ENCODE results near the gene MT1M.
"Not testable (repeated sequence)": the region's sequence is repeated elsewhere in the genome, so short reads cannot be mapped to it uniquely, and the experiment has no call there.

Gene MT1M

DNA sequence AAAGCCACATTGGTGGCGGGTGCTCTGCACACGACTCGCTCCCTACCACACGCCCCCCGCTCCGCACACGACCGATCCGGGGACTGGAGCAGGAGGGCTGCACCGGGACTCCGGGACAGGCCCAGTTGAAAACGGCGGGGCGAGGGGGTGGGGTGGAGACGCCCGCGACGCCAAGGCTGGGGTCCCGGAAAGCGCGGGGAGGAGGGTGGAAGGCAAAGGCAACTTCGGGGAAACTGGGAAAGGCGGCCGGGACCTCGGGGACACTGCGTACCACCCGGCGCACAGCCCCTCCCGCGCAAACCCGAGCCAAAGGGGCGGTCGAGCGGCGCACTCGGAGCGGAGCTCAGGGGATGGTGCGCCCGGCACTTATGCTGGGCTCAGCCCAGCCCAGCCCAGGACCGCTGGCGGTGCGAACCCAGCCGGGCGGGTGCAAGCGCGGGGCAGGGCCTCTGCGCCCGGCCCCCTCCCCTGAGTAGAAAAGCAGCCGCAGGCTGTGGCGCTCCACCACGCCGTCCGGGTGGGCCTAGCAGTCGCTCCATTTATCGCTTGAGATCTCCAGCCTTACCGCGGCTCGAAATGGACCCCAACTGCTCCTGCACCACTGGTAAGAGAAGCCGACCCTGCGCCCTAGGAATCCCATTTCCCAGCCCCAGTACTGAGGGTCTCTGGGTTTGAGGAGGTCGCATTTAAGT lies at the start of gene MT1M:
Gene MT1M (plus strand): TSS at position 504 of the 692 bp plus-strand sequence. CDS start 73 bp downstream, at position 577.
- no peak for DNase-seq

DNA sequence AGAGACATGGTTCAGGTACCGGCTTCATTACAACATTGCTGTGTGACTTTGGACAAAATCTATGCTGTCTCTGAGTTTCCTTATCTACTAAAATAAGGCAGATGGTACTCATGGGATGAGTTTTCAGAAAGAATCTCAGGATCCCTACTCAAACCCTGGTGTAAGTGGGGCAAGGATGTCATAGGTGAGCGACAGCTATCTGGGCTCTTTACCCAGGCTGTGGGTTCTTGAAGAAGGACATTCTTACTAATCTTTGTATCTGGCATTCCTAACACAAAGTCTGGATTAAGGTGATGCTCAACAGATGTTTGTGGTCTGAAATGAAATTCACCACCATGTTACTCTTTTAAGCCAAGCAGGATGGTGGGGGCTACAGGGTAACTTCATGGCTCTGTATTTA lies 49.5 kb upstream of the MT1M start:
- DNase-seq: not testable (repeated sequence)

DNA sequence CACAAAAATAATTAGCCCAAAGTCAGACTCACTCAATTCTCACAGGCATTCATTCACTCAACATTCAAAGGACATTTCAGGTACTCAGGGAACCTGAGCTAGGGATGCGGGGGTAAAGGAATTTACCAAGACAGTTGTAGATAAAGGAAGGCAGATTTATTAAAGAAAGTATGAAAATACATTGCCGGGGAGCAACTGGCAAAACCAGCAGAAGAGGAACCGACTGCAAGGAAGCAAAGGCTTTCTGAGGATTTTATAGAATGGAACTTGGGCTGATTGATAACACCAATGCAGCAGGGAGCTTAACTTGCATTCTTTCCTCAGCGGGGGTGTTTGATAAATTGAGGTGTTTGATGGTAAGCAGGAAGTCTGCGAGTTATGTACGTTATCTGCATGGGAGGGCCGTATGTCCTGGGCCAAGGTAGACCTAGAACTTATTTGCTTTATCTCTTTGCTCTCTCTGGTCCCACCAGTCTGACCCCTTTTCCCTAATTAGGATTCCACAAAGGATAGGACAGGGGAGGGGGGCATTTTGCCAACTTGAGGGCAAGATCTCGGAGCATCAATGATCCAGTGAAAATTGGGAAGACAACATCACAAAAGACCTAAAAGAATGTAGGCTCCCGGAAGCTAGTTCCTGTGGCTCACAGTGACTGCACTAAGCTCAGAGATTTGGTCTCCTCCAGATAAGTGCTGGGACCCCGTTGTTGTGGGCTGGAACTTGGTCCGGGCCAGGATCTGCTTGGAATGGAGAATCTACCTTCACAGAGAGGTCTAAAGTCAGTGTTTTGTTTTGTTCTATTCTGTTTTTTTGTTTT lies 48.9 kb upstream of the MT1M start:
- DNase-seq: no peak

DNA sequence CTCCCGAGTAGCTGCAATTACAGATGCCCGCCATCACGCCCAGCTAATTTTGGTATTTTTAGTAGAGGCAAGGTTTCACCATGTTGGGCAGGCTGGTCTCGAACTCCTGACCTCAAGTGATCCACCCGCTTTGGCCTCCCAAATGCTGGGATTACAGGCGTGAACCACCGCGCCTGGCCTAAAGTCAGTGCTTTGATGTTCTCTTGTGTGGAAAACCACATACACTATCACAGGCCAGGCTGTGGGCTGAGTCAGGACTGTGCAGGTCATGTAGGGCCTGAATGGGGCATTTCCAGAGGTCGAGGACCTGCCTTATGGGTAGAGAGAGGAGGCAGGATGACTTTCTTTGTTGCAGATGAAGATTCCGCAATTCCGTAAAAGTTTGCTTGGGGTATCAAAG lies 48.2 kb upstream of the MT1M start:
- no peak for DNase-seq

DNA sequence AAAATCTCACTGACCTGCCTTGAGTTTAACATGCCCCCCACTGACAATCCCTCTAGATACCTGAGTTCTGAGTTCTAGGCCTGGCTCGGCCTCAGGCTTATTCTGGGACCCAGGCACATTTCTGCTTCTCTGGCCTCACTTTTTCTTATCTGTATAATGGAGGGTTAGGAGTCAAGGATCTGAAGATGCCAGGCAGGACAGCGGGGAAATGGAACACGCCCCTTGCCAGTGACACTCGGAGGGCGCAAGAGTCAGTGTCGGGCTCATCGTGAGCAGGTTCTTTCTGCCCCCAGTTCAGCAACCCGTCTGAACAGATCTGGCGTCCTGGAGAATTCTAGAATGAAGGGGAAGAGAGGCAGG lies 43.7 kb upstream of the MT1M start:
- DNase-seq: no peak

DNA sequence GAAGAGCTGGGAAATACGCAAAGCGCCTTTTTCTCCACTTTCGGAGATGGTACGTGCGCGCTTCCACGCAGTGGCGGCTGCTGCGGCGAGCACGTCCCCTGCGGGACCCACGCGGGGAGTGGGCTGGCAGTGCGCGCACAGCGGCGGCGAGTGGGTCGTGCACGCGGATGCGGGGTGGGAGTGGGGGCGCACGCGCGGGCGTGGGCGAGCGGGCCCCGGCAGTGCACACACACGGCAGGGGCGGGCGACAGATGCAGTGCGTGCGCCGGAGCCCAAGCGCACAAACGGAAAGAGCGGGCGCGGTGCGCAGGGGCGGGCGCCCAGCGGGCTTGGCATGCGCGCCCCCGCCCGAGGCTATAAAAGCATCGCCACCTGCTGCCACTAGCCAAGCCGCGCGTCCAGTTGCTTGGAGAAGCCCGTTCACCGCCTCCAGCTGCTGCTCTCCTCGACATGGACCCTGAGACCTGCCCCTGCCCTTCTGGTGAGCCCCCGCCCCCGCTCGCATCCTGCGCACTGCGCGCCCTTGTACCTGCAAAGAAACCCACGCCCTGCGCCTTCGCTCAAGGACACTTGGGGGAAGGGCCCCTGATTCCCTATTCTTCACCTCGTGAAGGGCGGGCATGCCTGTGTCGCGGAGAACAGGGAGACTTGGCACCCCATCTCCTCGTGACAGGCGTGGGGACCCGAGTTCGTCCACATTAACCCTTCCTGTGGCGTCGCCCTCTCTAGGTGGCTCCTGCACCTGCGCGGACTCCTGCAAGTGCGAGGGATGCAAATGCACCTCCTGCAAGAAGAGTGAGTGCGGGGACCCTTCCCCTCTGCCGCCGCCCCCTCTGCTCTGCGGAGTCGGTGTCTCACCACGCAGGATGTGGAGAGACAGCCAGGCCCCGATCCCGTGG lies 43.1 kb upstream of the MT1M start, which contains the start of gene MT3:
Gene MT3 (plus strand): TSS at position 388 of the 899 bp plus-strand sequence. CDS start 63 bp downstream, at position 451.
- DNase-seq: no peak

DNA sequence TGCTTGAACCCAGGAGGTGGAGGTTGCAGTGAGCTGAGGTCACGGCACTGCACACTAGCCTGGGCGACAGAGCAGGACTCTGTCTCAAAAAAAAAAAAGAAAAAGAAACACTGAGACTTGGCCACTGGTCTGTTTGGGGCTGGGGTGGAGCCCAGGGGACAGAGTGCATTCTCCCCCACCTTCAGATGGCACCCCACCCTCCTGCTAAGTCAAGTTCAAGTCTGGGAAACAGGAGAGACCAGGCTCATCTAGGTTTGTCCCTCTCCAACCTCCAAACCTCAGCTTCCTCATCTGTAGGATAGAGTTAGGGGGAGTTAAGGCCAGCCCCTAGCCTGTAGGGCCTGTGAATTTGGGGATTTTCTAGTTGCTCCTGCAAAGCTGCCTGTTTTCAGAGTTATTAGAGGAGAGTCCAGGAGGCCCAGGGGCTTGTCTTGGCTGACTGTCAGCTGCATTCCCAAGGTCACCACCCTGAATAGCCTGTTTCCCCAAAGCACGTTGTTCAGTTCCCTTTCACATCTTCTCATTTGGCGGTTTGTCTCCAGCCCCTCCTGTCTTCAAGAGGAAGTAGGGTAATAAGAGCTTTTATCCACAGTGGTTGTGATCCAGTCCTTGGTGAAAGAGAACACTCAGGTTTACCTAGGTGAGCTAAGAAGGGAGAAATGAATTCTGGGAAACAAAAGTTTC lies 40.9 kb upstream of the MT1M start:
- no peak for DNase-seq

DNA sequence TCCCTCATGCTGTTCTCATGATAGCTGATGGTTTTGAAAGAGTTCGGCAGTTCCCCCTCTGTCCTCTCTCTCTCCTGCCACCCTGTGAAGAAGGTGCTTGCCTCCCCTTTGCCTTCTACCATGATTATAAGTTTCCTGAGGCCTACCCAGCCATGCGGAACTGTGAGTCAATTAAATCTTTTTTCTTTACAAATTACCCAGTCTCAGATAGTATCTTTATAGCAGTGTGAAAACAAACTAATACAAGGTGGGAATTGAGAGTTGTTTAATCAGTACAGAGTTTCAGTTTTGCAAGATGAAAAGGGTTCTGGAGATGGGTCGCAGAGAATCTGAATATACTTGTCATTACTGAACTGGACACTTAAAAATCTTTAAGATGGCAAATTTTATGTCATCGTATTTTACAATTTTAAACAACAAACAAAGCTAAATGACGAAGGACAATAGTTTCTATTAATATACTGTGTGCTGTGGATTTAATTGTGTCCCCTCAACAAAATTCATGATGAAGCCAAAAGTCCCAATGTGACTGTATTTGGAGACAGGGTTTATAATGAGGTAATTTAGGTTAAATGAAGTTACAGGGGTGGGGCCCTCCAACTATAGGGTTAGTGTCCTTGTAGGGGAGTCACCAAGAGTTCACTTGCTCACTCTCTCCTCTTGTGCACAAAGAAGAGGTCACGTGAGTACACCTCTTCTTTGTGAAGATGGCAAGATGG lies 38.7 kb upstream of the MT1M start:
- DNase-seq: no peak

DNA sequence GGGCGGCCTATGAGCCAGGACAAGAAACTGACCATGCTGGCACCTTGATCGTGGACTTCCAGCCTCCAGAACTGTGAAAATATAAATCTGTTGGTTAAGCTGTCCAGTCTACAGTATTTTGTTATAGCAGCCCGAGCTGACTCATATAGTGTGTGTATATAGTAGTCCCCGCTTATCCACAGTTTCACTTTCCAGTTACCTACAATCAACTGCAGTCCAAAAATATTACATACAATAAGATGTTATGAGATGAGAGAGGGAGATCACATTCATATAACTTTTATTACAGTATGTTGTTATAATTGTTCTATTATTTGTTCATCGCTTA lies 38.2 kb upstream of the MT1M start:
- DNase-seq: no peak

DNA sequence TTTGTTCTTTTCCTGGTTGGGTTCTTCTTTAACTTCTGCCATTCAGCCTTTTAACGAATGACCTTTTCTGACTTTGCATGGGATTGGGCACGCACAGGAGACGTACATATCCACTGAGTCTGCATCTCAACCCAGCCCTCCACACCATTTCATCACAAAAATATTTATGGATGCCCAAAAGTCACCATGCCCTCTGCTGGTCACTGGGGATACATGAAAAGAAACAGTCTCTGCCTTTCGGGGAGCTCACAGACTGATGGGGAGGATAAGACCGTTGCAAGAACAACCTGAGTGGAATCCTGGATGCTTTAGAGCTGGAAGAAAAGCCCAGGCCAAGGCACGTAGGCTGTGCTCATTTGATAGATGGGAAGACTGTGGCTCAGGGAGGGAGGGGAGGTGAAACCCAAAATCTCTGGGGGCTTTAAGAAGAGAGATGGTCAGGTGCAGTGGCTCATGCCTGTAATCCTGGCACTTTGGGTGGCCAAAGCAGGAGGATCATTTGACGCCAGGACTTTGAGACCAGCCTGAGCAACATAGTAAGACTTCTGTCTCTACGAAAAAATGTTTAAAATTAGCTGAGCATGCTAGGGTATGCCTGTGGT lies 32.0 kb upstream of the MT1M start:
- DNase-seq: peak; percentile 63

DNA sequence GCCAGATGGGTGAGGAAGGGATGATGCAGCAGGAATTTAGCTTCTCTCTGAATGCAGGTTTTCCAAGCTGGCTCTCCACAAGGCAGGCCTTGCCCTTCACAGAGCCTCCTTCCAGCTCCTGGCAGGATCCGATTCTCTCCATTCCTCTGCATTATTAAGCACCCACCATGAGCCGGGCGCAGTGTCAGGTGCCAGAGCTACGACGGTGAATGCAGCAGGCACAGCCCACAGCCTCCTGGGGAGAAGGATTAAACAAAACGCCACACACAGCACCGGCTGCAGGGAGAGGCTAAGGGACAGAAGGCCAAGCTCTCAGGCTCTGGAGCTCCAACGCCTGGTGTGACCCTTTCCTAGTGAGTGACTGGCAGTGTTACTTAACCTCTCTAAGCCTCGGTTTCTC lies 31.1 kb upstream of the MT1M start:
- no peak for DNase-seq

DNA sequence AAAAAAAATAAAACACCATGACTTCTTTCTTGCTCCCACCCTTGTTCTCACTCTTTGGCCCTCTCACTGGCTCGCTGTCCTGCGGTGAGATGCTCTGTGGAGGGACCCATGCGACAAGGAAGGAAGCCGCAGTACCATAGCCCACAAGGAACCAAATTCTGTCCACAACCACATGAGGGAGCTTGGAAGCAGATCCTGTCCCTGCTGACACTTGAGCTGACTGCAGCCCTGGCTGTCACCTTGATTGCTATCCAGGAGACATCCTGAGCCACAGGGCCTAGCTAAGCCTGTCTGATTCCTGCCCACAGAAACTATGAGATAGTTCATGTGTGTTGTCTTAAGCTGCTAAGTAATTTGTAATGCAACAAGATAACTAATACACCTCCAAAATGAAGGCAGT lies 28.9 kb upstream of the MT1M start:
- peak; percentile 32 for DNase-seq

DNA sequence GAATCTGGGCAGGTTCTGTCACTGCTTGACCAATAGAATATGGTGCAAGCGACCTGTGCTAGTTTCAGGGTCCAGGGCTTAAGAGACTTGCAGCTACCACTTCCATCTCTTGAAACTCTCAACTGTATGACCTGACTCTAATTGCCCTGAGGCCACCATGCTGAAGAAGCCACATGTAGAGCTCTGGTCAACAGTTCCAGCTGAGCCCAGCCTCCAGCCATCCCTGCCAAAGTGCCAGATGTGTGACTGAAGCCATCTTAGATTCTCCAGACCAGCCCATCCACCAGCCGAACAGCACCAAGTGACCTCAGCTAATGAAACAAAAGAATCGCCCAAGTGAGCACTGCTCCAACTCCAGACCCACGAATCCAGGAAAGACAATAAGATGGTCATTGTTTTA lies 27.5 kb upstream of the MT1M start:
- DNase-seq: no peak

DNA sequence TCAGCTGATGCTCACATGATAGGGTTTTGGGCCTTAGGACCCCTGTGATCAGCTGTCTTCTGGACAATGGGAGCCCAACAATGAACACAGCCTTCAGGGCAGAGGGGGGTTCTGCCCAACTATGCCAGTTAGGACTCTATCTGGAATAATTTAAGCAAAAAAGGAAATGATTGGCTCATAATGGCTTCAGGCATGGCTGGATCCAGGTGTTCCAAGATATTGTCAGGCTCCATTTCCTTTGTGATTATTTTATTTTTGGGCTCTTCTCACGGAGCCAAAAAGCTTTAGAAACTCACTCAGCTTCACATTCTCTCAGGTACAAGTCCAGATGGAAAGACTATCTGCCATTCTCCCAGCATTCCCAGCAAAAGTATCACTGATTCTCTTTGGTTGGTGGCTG lies 27.0 kb upstream of the MT1M start:
- DNase-seq: no peak

DNA sequence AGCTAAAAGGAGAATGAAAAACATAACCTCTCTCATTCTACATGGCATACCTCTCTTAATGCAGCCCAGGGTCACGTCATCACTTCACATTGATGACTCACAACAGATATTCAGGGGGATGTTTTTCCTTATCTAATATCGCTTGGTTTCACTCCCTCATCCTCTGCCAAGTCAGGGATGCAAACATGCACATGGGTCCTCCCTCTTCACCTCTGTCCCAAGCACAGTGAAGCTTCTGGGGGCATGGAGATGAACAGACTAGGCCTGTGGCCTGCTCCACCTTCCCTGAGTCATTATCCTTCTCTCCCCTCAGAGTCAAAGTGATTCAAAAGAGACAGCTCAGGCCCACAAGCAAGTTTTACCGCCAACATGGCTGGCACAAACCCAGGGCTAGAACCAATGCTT lies 26.4 kb upstream of the MT1M start:
- DNase-seq: no peak

DNA sequence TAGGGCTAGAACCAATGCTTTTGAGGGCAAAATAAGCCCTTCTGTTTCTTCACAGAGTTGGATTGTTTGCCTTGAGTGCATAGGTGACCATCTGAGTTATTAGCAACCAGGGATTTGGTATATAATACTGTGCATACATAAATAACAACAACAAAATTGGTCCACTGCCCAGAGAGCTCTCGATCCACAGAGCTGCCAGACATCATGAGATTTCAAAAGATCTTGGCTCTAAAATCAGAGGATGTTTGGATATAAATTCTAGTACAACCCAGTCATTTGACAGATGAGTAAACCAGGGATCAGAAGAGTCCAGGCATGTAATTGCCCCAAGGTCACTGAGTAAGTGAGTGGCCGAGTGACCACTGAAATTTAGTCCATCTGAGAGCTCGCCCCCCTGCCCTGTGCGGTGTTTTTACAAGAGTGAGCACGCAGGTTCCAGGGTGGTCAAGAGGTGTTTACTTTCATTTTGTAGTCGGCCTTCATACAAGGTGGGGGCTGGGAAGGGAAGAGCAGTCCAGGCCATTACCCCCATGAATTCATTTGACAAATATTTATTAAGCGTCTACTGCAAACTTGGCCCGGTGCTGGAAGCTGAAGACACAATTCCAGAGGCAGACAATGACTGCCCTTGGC lies 25.9 kb upstream of the MT1M start:
- no peak for DNase-seq

DNA sequence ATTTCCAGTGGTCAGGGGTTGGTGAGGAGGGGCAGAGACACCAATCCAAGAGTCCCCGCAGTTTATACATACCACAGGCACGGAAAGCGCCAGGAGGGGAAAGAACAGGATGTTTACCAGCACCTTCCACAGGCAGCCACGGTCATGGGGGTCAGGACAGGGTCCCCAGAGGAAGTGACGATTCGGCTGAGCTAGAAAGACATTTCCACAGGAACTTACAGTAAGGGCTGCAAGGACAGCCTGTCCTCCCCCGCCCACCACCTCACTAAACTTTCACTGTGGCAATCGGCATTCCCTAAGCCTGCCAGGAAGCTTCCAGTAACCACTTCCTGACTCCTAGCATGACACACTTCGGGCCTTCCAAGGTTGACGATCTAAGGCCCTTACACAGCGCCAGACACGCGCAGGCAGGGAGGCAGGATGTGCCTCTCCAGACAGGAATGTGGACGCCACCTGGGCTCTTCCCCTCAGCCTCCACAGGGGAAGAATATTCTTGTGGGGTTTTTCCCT lies 25.3 kb upstream of the MT1M start:
- DNase-seq: peak; percentile 30

DNA sequence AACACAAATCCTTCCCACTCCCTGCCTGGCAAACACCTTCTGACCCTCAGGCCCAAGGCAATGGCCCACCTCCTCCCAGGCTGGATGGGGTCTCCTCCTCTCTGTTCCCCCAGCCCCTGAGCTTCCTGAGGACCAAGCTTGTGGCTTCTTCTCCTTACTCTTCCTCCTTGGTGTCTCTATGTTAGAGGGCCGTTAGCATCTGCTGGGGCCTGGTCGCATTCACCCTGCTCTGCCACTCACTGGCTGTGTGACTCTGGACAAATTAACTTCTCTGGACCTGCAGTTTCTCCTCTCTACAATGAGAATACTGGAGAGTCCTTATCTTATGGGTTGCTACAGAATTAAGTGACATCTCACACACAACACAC lies 24.8 kb upstream of the MT1M start:
- DNase-seq: no peak

DNA sequence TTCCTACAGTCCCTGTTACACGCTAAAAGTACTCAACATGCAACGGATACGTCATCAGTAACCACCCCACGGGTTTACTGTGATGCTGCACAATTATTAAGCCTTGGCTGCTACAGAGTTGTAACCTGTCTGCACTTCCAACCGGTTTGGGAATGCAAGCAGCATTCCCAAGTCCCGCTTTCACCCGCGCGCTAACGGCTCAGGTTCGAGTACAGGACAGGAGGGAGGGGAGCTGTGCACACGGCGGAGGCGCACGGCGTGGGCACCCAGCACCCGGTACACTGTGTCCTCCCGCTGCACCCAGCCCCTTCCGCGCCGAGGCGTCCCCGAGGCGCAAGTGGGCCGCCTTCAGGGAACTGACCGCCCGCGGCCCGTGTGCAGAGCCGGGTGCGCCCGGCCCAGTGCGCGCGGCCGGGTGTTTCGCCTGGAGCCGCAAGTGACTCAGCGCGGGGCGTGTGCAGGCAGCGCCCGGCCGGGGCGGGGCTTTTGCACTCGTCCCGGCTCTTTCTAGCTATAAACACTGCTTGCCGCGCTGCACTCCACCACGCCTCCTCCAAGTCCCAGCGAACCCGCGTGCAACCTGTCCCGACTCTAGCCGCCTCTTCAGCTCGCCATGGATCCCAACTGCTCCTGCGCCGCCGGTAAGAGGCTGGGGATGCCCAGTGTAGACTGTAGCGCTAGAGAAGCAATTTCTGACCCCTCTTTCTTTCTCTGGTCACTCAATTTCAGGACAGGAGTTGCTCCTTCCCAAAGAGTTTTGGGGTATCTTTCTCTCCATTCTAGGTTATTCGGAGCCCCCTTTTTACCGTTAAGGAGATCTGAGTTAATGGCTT lies 24.2 kb upstream of the MT1M start, which contains the start of gene MT2A:
Gene MT2A (plus strand): TSS at position 542 of the 833 bp plus-strand sequence. CDS start 72 bp downstream, at position 614.
- peak; percentile 85 for DNase-seq

DNA sequence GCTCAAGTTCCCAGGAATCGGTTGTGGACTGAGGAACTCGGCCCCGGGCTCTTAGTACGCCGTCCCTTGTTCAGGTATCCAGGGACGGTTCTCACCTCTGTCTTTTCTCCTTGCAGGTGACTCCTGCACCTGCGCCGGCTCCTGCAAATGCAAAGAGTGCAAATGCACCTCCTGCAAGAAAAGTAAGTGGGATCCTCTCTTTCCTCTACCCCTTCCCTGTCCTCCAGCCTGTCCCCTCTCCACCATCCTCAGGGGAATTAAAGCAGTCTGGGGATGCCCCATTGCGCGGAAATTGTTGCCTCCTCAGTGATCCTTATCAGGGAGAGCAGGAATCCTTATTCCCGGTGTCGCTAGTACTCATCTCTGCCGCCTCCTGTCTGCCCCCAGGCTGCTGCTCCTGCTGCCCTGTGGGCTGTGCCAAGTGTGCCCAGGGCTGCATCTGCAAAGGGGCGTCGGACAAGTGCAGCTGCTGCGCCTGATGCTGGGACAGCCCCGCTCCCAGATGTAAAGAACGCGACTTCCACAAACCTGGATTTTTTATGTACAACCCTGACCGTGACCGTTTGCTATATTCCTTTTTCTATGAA lies 23.5 kb upstream of the MT1M start:
- no peak for DNase-seq
